Measurements from ENCODE around the gene CSMD2.

Gene CSMD2

GRCh38 chr1:33465316-33465715 is 699.7 kb downstream of the CSMD2 start:
- DNase-seq: no peak

- no peak for DNase-seq
Observed at GRCh38 chr1:33464552-33464951, 700.5 kb downstream of the CSMD2 start.

Measured in hypothalamus (tissue), 51 donors.